AG09319 (cell line): ENCODE measurements around the gene DECR2.
A peak's percentile ranks its signal among the peaks of the same experiment; 100 is the strongest.

Experiments
- DNase-seq: peaks from one replicate; pipeline ENCODE4 v3.0.0-alpha.2; 2010; ENCODE audit warnings: low read depth; ENCODE audit errors: extremely low read depth
- CTCF ChIP-seq: IDR thresholded peaks from 2 replicates; pipeline ENCODE4 v1.5.1; 2011; ENCODE audit warnings: low read depth, mild to moderate bottlenecking, inconsistent platforms, low read length, moderate library complexity

The DECR2 gene

GRCh38 chr16:401468-402348 lies at the start of gene DECR2:
TSS of gene DECR2 (plus strand) at chr16:401885. CDS start at chr16:401964, 79 bp downstream.
- TF ChIP-seq CTCF: peak; percentile 48
- no peak for DNase-seq

GRCh38 chr16:352547-353403 lies 48.9 kb upstream of the DECR2 start, which contains the start of gene AXIN1:
TSS of gene AXIN1 (minus strand) at chr16:352723. CDS start at chr16:347025, 5,698 bp downstream.
- TF ChIP-seq CTCF: peak; percentile 17
- DNase-seq: peak; percentile 80

GRCh38 chr16:353404-354290 lies 48.0 kb upstream of the DECR2 start:
- no peak for DNase-seq
- no peak for TF ChIP-seq CTCF

- TF ChIP-seq CTCF: no peak
- DNase-seq: no peak
Observed at GRCh38 chr16:354291-354881, 47.3 kb upstream of the DECR2 start.

- TF ChIP-seq CTCF: no peak
- DNase-seq: no peak
Observed at GRCh38 chr16:354971-355461, 46.7 kb upstream of the DECR2 start.

GRCh38 chr16:356741-357140 lies 44.9 kb upstream of the DECR2 start:
- no peak for TF ChIP-seq CTCF
- DNase-seq: no peak
